Left ventricle myocardium inferior (tissue), 1 donor: ENCODE measurements around the gene SCIN. TPM values are rescaled to one million over a fixed set of nuclear protein-coding genes. Genes with fewer than 3 reads are reported as not detected.
A peak's percentile ranks its signal among the peaks of the same experiment; 100 is the strongest.

Source experiments
- DNase-seq: peaks from one replicate; pipeline ENCODE4 v3.0.0-alpha.2; 2020
- H3K27ac ChIP-seq: fragments of 200-600 bp; replicated peaks from 2 replicates; pipeline ENCODE4 v1.8.0; 2021
- H3K27me3 ChIP-seq: fragments of 200-600 bp; 2 replicates; pipeline ENCODE4 v1.8.0; 2021; ENCODE audit warnings: low read depth
- H3K36me3 ChIP-seq: fragments of 200-600 bp; 2 replicates; pipeline ENCODE4 v1.8.0; 2021
- H3K4me1 ChIP-seq: fragments of 200-600 bp; 2 replicates; pipeline ENCODE4 v1.8.0; 2021
- H3K4me3 ChIP-seq: fragments of 200-600 bp; 2 replicates; pipeline ENCODE4 v1.8.0; 2021; ENCODE audit warnings: mild to moderate bottlenecking, moderate library complexity
- H3K9me3 ChIP-seq: fragments of 200-600 bp; replicated peaks from 2 replicates; pipeline ENCODE4 v1.8.0; 2021
- CTCF ChIP-seq: fragments of 200-600 bp; IDR thresholded peaks from 2 replicates; pipeline ENCODE4 v1.8.0; 2021; ENCODE audit warnings: antibody characterized with exemption, mild to moderate bottlenecking, borderline replicate concordance
- intact Hi-C: fragments of 100-400 bp; cut with micrococcal nuclease; formaldehyde crosslinking; loops from one replicate; pipeline ENCODE4 v1.11.0; 2022
- total RNA-seq: library from RNA; stranded (reverse); fragmentation: NEBNext Ultra II Directional; extraction: Animal tissue kit (Norgen Biotek cat#: 25700); gene quantifications from one replicate; pipeline ENCODE4 v1.2.1, GENCODE V29; 2021
- donor health status: DM: no; HTN: yes; CAD: no; lungs with severe emphysema.

The SCIN gene
- total RNA-seq, 1 donor from 2014 or later = not detected

- no peak overlapping the region for H3K4me3 ChIP-seq
- intact Hi-C loops = loop anchor here (10.0 kb wide), 1 partner anchor 95 kb away; no protein-coding TSS in a partner anchor
- no peak for DNase-seq
Measured at GRCh38 chr7:12619461-12620069, 49.0 kb downstream of the SCIN start.

GRCh38 chr7:12620371-12620770, 49.9 kb downstream of the SCIN start:
- TF ChIP-seq CTCF = no peak
- DNase-seq = no peak
- no peaks in the 10 kb centered on the region for H3K36me3 ChIP-seq
- H3K27ac ChIP-seq = no peak overlapping the region
- H3K27me3 ChIP-seq = no peaks in the 10 kb centered on the region
- H3K9me3 ChIP-seq = no peaks in the 10 kb centered on the region
- H3K4me3 ChIP-seq = no peak overlapping the region
- intact Hi-C loops = loop anchor here (10.0 kb wide), 1 partner anchor 96 kb away; no protein-coding TSS in a partner anchor
- no peaks in the 10 kb centered on the region for H3K4me1 ChIP-seq

More at GRCh38 chr7:12619461-12620069, 49.0 kb downstream of the SCIN start:
- Histone ChIP-seq H3K9me3 (no peaks in the 10 kb centered on the region), H3K4me1 (no peaks in the 10 kb centered on the region), H3K36me3 (no peaks in the 10 kb centered on the region), H3K27me3 (no peaks in the 10 kb centered on the region), H3K27ac (no peak overlapping the region)
- TF ChIP-seq CTCF = no peak

- Histone ChIP-seq H3K27me3 (no peaks in the 10 kb centered on the region), H3K4me3 (no peak overlapping the region), H3K27ac (no peak overlapping the region), H3K9me3 (no peaks in the 10 kb centered on the region), H3K36me3 (no peaks in the 10 kb centered on the region), H3K4me1 (no peaks in the 10 kb centered on the region)
- intact Hi-C loops = loop anchor here (10.0 kb wide), 1 partner anchor 98 kb away; no protein-coding TSS in a partner anchor
- DNase-seq = no peak
- no peak for TF ChIP-seq CTCF
Measured at GRCh38 chr7:12623223-12623622, 52.7 kb downstream of the SCIN start.

GRCh38 chr7:12623885-12624498, 53.5 kb downstream of the SCIN start:
- intact Hi-C loops = loop anchor here (10.0 kb wide), 1 partner anchor 99 kb away; no protein-coding TSS in a partner anchor
- H3K27me3 ChIP-seq = no peaks in the 10 kb centered on the region
- H3K27ac ChIP-seq = no peak overlapping the region
- H3K4me3 ChIP-seq = no peak overlapping the region
- H3K4me1 ChIP-seq = no peaks in the 10 kb centered on the region
- TF ChIP-seq CTCF = peak; percentile 77
- no peaks in the 10 kb centered on the region for H3K36me3 ChIP-seq
- H3K9me3 ChIP-seq = no peaks in the 10 kb centered on the region
- DNase-seq = no peak

GRCh38 chr7:12625836-12626235, 55.3 kb downstream of the SCIN start:
- Histone ChIP-seq H3K36me3 (no peaks in the 10 kb centered on the region), H3K4me3 (no peak overlapping the region), H3K27me3 (no peaks in the 10 kb centered on the region), H3K9me3 (no peaks in the 10 kb centered on the region), H3K27ac (no peak overlapping the region), H3K4me1 (no peaks in the 10 kb centered on the region)
- intact Hi-C loops = loop anchor here (10.0 kb wide), 1 partner anchor 101 kb away; no protein-coding TSS in a partner anchor
- DNase-seq = no peak
- TF ChIP-seq CTCF = no peak
